Measurements from ENCODE around the gene ARRDC4. TPM values are rescaled to one million over a fixed set of nuclear protein-coding genes. Genes with fewer than 3 reads are reported as not detected.

The ARRDC4 gene
- total and polyA plus RNA-seq, 2 of the 4 experiments (the other 2 are of a cell fraction) = 5.3 to 9.1 TPM

GRCh38 chr15:97959724-97960363 is 659 bp upstream of the ARRDC4 start:
- no TSS peak for BruUV-seq (replicated peaks)
- no peak overlapping the region; the same call in 1 of the 2 replicates for H3K9ac ChIP-seq (ENCODE audit: low read depth, low read length)
- in situ Hi-C loops (cut with MboI; ENCODE audit: low sequenced_read_pairs) = no loop called here

More at GRCh38 chr15:97959724-97960363, 659 bp upstream of the ARRDC4 start:
- Histone ChIP-seq H3K27me3 (ENCODE audit: control insufficient read depth, insufficient read depth, low read length) (no peaks in the 10 kb centered on the region), H2BK120ac (ENCODE audit: low read depth, low read length) (no peak overlapping the region), H4K5ac (ENCODE audit: low read depth, low read length) (no peak overlapping the region), H3K18ac (ENCODE audit: low read depth, low read length) (no peak overlapping the region), H4K91ac (ENCODE audit: insufficient read depth, low read depth, low read length) (no peak overlapping the region), H3K23ac (ENCODE audit: low read depth, low read length) (no peak overlapping the region), H3K9me1 (ENCODE audit: insufficient read depth, low read length) (no peaks in the 10 kb centered on the region), H3K4me2 (ENCODE audit: low read depth, low read length) (peak overlapping the region; percentile 42), H3K14ac (replicated peaks; ENCODE audit: low read depth, low read length) (no peak overlapping the region), H3K4me3 (ENCODE audit: insufficient read depth, low read depth, low read length) (peak overlapping the region; percentile 30), H3K4me1 (ENCODE audit: control insufficient read depth, insufficient read depth, low read length) (no peaks in the 10 kb centered on the region), H3K4ac (ENCODE audit: low read depth, low read length) (no peak overlapping the region), H2BK20ac (ENCODE audit: low read depth, low read length) (no peak overlapping the region), H3K36me3 (ENCODE audit: control insufficient read depth, insufficient read depth, low read length) (no peaks in the 10 kb centered on the region), H2AK9ac (replicated peaks; ENCODE audit: low read depth, low read length, poor library complexity) (no peak overlapping the region), H4K8ac (ENCODE audit: low read depth in 2 of 2, low read length in 2 of 2) (no peak overlapping the region), H3K9me3 (ENCODE audit: control insufficient read depth, insufficient read depth, low read length) (no peaks in the 10 kb centered on the region), H3K79me1 (ENCODE audit: low read depth in 1 of 2, low read length in 2 of 2) (peaks cover 0 to 7% of the 10 kb centered on the region in 2 experiments; a peak in 1 of 4 replicates), H3K27ac (ENCODE audit: insufficient read depth, low read length) (no peak overlapping the region), H3K56ac (ENCODE audit: extremely low read depth, insufficient read depth, low read length) (no peak overlapping the region), H4K20me1 (ENCODE audit: insufficient read depth, low read length) (no peaks in the 10 kb centered on the region), H2AK5ac (ENCODE audit: low read depth, low read length) (no peak overlapping the region), H2BK5ac (ENCODE audit: low read depth, low read length, poor library complexity, severe bottlenecking) (no peak overlapping the region), H2AFZ (replicated peaks; ENCODE audit: low read length, poor library complexity) (peak overlapping the region; percentile 95), H2BK15ac (ENCODE audit: low read depth, low read length) (no peak overlapping the region)
- dilution Hi-C loops (cut with HindIII; ENCODE audit: low sequenced_read_pairs, unreplicated experiment) (no loop called here), intact Hi-C loops (cut with micrococcal nuclease) (loop anchor here (2.0 kb wide), 1 partner anchor 125 kb away; no protein-coding TSS in a partner anchor)
- TF ChIP-seq NFE2L2 (IDR thresholded peaks at IDR 0.05; ENCODE audit: low read depth, low read length) (no peak), MAFK (IDR thresholded peaks at IDR 0.05; ENCODE audit: low read depth, low read length) (peak; percentile 60)
- DNase-seq (no peak), ATAC-seq (ENCODE audit: low read depth) (no peak)
- ChIA-PET POLR2A (ENCODE audit: unreplicated experiment) (no interaction called here), CTCF (interaction anchor here (1.1 kb wide), 1 partner anchor 469 kb away, joined by 3 read pairs; no protein-coding TSS in a partner anchor)
- WGBS, 2 experiments (ENCODE audit: extremely low coverage in 2 of 2, insufficient read length in 1 of 2) = 8% methylated on average over 5 of the region's 19 CpGs; no CpG with 5 or more reads in 1 of the 2 experiments

All from IMR-90 (cell line).